Activated naive CD4-positive, alpha-beta T cell treated with anti-CD3 and anti-CD28 coated beads for 36 hours (primary cell): ENCODE data around the gene MTA3. TPM values are rescaled to one million over a fixed set of nuclear protein-coding genes. Genes with fewer than 3 reads are reported as not detected.
A peak's percentile ranks its signal among the peaks of the same experiment; 100 is the strongest.

ENCODE experiments used
- CTCF ChIA-PET: fragments of 350-600 bp; sonication (Branson Sonifier 250); formaldehyde crosslinking; loops from one replicate; lab custom pipeline; 2021; ENCODE audit warnings: antibody characterized with exemption; lab: Charles Lee
- DNase-seq: peaks from one replicate; pipeline ENCODE4 v3.0.0-alpha.2; 2020
- H3K27ac Mint-ChIP-seq: one replicate; pipeline ENCODE4 v1.8.0; 2021; ENCODE audit warnings: mild to moderate bottlenecking, mixed read lengths
- H3K27me3 Mint-ChIP-seq: one replicate; pipeline ENCODE4 v1.8.0; 2021; ENCODE audit warnings: low read depth, mixed read lengths
- H3K36me3 Mint-ChIP-seq: one replicate; pipeline ENCODE4 v1.8.0; 2021; ENCODE audit warnings: low read depth, mixed read lengths
- H3K4me1 Mint-ChIP-seq: one replicate; pipeline ENCODE4 v1.8.0; 2021; ENCODE audit warnings: low read depth, mixed read lengths
- H3K4me3 Mint-ChIP-seq: one replicate; pipeline ENCODE4 v1.8.0; 2021; ENCODE audit warnings: mild to moderate bottlenecking, moderate library complexity, mixed read lengths
- H3K9me3 Mint-ChIP-seq: one replicate; pipeline ENCODE4 v1.8.0; 2021; ENCODE audit warnings: mixed read lengths
- intact Hi-C: fragments of 100-400 bp; cut with micrococcal nuclease; formaldehyde crosslinking; loops from one replicate; pipeline ENCODE4 v1.15.1; 2023
- total RNA-seq, 2 experiments: library from RNA; stranded (reverse); gene quantifications; one replicate each; pipeline ENCODE4 v1.2.3, GENCODE V29; 2021

The MTA3 gene
- total RNA-seq, 2 experiments from 2014 or later: 31.9 to 38.0 TPM

GRCh38 chr2:42762823-42763804, 194.7 kb downstream of the MTA3 start:
- intact Hi-C loops: no loop called here
- no peaks in the 10 kb centered on the region for H3K4me1 Mint-ChIP-seq
- H3K27ac Mint-ChIP-seq: no peak overlapping the region
- no peak overlapping the region for H3K4me3 Mint-ChIP-seq
- no peaks in the 10 kb centered on the region for H3K9me3 Mint-ChIP-seq
- CTCF ChIA-PET: no interaction called here
- no peak for DNase-seq
- H3K36me3 Mint-ChIP-seq: no peaks in the 10 kb centered on the region
- H3K27me3 Mint-ChIP-seq: no peaks in the 10 kb centered on the region

GRCh38 chr2:42764096-42764495, 195.7 kb downstream of the MTA3 start, which contains the start of gene OXER1:
TSS of gene OXER1 (minus strand) at chr2:42764135. CDS start at chr2:42764062, 73 bp downstream.
- CTCF ChIA-PET: interaction anchor here (0.6 kb wide), 1 partner anchor 74 kb away, joined by 3 read pairs; no protein-coding TSS in a partner anchor
- intact Hi-C loops: no loop called here
- H3K4me3 Mint-ChIP-seq: no peak within 1 kb of the TSS
- no peaks in the 10 kb centered on the region for H3K4me1 Mint-ChIP-seq
- no peak within 1 kb of the TSS for H3K27ac Mint-ChIP-seq
- H3K36me3 Mint-ChIP-seq: no peaks in the 10 kb centered on the region
- no peak for DNase-seq
- no peaks in the 10 kb centered on the region for H3K9me3 Mint-ChIP-seq
- no peaks in the 10 kb centered on the region for H3K27me3 Mint-ChIP-seq

DNA sequence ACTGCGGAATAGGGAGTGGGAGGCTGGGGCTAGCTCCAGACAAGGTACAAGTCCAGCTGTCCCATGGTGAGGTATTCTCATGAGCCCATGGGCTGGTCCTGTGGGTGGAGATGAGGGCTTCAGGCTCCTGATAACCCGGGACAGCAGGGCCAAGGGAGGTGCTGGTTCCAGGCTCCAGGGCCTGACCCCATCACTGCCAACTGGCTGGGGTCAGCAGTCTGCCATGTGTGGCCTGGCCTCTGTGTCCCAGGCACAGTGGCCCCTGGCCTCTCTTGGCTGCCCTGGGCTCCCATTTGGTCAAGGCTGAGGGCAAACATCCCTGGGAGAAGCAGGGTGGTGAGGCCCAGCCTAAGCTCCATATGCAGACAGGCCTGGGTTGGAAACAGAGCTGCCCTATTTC, 196.5 kb downstream of the MTA3 start:
- Mint-ChIP-seq H3K4me1 (no peaks in the 10 kb centered on the region), H3K9me3 (no peaks in the 10 kb centered on the region), H3K4me3 (no peak overlapping the region), H3K27me3 (no peaks in the 10 kb centered on the region), H3K36me3 (no peaks in the 10 kb centered on the region), H3K27ac (no peak overlapping the region)
- CTCF ChIA-PET: no interaction called here
- no peak for DNase-seq
- intact Hi-C loops: no loop called here

DNA sequence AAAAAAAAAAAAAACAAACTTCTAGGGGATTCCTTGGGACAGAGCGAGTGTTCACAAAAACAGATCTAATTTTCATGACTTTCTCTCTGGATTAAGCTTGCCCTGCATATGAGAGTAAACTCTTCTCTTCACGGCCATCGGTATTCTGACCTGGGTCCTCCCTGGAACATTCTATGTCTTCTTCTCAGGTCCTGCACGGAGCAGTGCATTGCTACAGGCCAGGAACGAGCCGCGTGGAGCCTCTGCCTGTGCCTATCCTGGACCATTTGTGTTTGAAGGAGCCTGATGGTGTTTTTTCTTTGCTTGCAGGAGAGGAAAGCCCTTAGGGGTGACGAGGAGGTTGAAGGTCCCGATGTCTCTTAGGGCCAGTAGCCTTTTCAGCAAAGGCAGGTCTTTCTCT, 197.3 kb downstream of the MTA3 start:
- no peak for DNase-seq
- H3K9me3 Mint-ChIP-seq: no peaks in the 10 kb centered on the region
- H3K4me1 Mint-ChIP-seq: no peaks in the 10 kb centered on the region
- intact Hi-C loops: no loop called here
- CTCF ChIA-PET: no interaction called here
- no peak overlapping the region for H3K4me3 Mint-ChIP-seq
- no peak overlapping the region for H3K27ac Mint-ChIP-seq
- no peaks in the 10 kb centered on the region for H3K27me3 Mint-ChIP-seq
- no peaks in the 10 kb centered on the region for H3K36me3 Mint-ChIP-seq

DNA sequence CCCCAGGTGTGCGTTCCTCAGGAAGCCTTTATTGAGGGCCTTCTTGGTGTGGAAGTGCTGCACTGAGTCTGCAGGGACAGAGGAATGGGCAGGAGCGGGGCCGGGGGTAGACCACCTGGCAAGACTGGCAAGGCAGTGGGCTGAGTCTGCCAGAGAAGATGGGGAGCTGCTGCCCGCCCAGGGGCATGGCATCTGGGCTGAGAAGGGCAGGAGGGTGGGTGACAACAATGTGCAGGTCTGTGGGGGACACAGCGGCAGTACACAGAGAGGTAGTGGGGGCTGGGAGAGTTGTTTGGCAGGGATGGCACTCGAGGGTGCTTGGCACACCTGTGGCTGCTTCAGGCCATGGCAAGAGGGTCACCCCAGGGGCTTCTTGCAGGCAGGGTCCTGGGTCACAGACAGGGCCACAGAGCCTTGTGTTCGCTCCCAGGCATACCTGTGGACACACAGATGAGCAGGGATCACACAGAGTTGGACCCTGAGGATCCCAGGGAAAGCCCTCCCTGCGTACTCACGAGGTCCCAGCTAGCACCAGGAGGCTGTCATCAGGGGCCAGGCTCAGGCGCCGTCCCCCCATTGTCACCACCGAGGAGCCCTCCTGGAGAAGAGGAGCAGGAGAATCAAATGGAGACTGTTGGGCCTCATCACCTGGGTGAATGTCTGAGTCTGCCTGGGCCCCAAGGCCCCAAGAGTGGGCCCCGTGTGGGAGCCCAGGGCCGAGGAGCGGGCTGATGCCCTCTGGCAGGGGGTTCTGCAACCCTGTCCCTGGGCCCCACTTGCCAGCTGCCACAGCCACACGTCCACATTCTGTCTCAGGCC, 198.9 kb downstream of the MTA3 start:
- CTCF ChIA-PET: interaction anchor here (0.8 kb wide), 1 partner anchor 60 kb away, joined by 3 read pairs; no protein-coding TSS in a partner anchor
- no peaks in the 10 kb centered on the region for H3K27me3 Mint-ChIP-seq
- no peak overlapping the region for H3K4me3 Mint-ChIP-seq
- DNase-seq: no peak
- no peaks in the 10 kb centered on the region for H3K4me1 Mint-ChIP-seq
- no peaks in the 10 kb centered on the region for H3K9me3 Mint-ChIP-seq
- no peak overlapping the region for H3K27ac Mint-ChIP-seq
- intact Hi-C loops: no loop called here
- H3K36me3 Mint-ChIP-seq: no peaks in the 10 kb centered on the region

DNA sequence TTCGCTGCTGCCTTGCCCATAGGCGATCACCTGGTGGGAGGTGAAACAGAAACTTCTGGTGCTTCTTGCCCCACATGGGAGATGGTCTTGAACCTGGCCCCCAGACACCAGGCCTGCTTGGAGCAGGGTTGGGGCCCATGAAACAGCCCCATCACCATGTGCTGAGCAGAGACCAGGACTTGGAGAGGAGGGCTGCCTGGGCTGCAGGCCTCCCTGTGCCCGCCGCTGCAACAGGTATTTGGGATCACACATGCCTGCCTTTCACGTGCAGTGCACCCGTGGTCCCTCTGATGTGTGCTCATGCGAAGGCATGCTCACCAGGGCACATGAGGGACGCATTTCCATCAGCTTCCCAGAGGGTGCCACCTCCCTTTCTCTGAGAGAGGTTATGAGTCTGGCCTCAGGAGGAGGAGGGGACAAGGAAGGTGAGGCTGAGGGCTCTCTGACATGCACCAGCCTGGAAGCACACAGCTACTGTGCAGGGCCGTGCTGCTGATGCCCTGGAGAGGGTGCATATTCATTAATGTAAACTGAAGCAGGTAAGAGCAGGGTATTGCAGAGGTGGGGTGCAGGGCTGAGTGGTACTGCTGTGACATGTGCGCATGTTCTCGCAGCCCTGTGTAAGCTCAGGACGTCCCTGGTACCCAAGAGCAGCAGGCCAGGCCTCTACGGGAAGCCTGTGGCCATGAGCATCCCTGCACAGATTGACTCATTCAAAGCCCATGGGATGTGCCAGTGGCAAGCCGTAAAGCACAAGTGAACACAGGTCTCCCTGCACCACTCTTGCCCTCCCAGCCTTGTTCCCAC, 199.7 kb downstream of the MTA3 start:
- CTCF ChIA-PET: interaction anchor here (0.8 kb wide), 2 partner anchors 59 to 254 kb away, joined by 3 read pairs; no protein-coding TSS in a partner anchor
- no peaks in the 10 kb centered on the region for H3K36me3 Mint-ChIP-seq
- H3K9me3 Mint-ChIP-seq: no peaks in the 10 kb centered on the region
- no peaks in the 10 kb centered on the region for H3K27me3 Mint-ChIP-seq
- H3K27ac Mint-ChIP-seq: no peak overlapping the region
- H3K4me1 Mint-ChIP-seq: no peaks in the 10 kb centered on the region
- no peak for DNase-seq
- intact Hi-C loops: no loop called here
- no peak overlapping the region for H3K4me3 Mint-ChIP-seq

GRCh38 chr2:42768706-42769256, 200.3 kb downstream of the MTA3 start:
- H3K4me1 Mint-ChIP-seq: no peaks in the 10 kb centered on the region
- H3K27ac Mint-ChIP-seq: no peak overlapping the region
- no peak overlapping the region for H3K4me3 Mint-ChIP-seq
- CTCF ChIA-PET: interaction anchor here (0.8 kb wide), 1 partner anchor 255 kb away, joined by 3 read pairs; no protein-coding TSS in a partner anchor
- H3K27me3 Mint-ChIP-seq: no peaks in the 10 kb centered on the region
- H3K9me3 Mint-ChIP-seq: no peaks in the 10 kb centered on the region
- H3K36me3 Mint-ChIP-seq: no peaks in the 10 kb centered on the region
- intact Hi-C loops: no loop called here
- DNase-seq: peak; percentile 1

GRCh38 chr2:42769583-42770287, 201.3 kb downstream of the MTA3 start:
- H3K4me1 Mint-ChIP-seq: no peaks in the 10 kb centered on the region
- H3K27me3 Mint-ChIP-seq: no peaks in the 10 kb centered on the region
- H3K36me3 Mint-ChIP-seq: no peaks in the 10 kb centered on the region
- no peaks in the 10 kb centered on the region for H3K9me3 Mint-ChIP-seq
- no peak overlapping the region for H3K4me3 Mint-ChIP-seq
- H3K27ac Mint-ChIP-seq: no peak overlapping the region
- intact Hi-C loops: no loop called here
- CTCF ChIA-PET: no interaction called here
- peak; percentile 0 for DNase-seq

DNA sequence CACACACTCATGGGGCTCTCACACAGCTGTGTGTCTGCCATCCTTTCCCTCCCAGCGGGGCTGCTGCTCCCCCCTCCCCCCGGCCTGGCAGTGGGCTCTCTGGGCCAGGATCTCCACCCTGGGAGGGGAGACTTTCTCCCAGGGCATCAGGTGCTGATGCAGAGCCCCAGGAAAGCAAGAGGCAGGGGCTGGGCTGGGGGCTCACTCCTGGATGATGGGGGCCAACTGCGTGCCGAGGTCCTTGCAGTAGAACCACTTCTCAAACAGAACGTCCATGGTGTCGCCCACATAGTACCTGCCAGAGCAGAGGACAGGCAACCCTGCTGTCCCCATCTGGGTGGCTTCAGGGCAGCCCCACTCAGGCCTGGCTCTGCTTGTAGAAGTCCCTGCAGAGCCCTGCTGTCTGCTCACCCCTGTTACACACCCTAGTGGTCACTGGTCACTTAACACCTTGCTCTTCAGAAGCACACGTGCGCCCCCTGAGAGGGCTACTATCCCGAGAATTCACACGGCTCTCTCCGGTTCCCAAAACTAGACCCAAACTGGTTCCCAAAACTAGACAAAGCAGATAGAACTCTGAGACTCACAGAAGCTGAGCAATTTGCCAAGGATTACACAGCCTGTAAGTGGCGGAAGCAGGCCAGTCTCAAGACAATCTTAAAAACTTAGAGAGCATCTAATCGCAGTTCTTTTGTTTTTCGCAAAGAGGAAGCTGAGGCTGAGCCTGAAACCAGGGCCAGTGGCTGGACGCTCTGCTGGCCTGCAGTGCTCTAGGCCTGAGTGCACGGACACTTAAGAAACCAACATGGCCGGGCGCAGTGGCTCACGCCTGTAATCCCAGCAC, 202.1 kb downstream of the MTA3 start:
- intact Hi-C loops: no loop called here
- Mint-ChIP-seq H3K27ac (no peak overlapping the region), H3K27me3 (no peaks in the 10 kb centered on the region), H3K36me3 (no peaks in the 10 kb centered on the region), H3K4me1 (peaks cover 5% of the 10 kb centered on the region), H3K4me3 (no peak overlapping the region), H3K9me3 (no peaks in the 10 kb centered on the region)
- peak; percentile 6 for DNase-seq
- CTCF ChIA-PET: no interaction called here

GRCh38 chr2:42771546-42772153, 203.2 kb downstream of the MTA3 start:
- CTCF ChIA-PET: interaction anchor here (0.6 kb wide), 1 partner anchor 531 kb away, joined by 3 read pairs; no protein-coding TSS in a partner anchor
- H3K27ac Mint-ChIP-seq: no peak overlapping the region
- peaks cover 12% of the 10 kb centered on the region for H3K4me1 Mint-ChIP-seq
- H3K9me3 Mint-ChIP-seq: no peaks in the 10 kb centered on the region
- DNase-seq: no peak
- no peak overlapping the region for H3K4me3 Mint-ChIP-seq
- no peaks in the 10 kb centered on the region for H3K27me3 Mint-ChIP-seq
- H3K36me3 Mint-ChIP-seq: no peaks in the 10 kb centered on the region
- intact Hi-C loops: no loop called here
